Ureter (tissue), 1 donor: ENCODE measurements around the gene PTPRT. TPM values are rescaled to one million over a fixed set of nuclear protein-coding genes. Genes with fewer than 3 reads are reported as not detected.
"Not testable (repeated sequence)": the region's sequence is repeated elsewhere in the genome, so short reads cannot be mapped to it uniquely, and the experiment has no call there.

Experiments
- DNase-seq: peaks from one replicate; pipeline ENCODE4 v3.0.0-alpha.2; 2020; ENCODE audit warnings: low spot score
- total RNA-seq: library from RNA; stranded (reverse); gene quantifications from one replicate; pipeline ENCODE4 v1.2.4, GENCODE V29; 2023
- donor health status: DM: yes; HTN: yes; CAD: no.

The PTPRT gene
- total RNA-seq, 1 donor from 2014 or later: 0.10 TPM

DNA sequence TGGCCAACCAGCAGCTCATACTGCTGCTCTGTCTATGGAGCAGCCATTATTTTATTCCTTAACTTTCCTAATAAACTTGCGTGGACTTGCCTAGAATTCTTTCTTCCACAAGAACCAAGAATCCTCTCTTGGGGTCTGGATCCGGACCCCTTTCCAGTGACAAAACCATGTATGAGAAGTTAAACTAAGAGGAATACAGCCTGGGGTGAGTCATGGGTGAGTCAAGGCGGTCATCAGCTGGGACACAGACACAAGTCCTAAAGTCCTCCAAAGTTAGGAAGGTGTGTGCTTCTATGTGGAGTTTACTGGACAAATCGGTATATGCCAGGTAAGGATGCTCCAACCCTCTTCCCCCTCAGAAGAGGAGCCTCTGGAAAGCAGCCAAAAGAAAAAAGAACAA, 881.5 kb downstream of the PTPRT start:
- DNase-seq: no peak

DNA sequence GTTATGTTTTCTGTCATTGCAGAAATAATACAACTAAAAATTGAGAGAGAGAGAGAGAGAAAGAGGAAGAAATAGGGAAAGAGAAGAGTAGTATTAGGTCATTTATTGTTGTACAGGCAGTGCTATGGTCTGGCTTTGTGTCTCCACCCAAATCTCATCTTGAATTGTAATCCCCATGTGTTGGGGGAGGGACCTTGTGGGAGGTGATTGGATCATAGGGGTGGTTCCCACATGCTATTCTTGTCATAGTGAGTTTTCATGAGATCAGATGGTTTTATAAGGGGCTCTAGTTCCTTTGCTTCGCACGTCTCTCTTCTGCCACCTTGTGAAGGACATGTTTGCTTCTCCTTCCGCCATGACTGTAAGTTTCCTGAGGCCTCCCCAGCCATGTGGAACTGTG, 894.1 kb downstream of the PTPRT start:
- no peak for DNase-seq

DNA sequence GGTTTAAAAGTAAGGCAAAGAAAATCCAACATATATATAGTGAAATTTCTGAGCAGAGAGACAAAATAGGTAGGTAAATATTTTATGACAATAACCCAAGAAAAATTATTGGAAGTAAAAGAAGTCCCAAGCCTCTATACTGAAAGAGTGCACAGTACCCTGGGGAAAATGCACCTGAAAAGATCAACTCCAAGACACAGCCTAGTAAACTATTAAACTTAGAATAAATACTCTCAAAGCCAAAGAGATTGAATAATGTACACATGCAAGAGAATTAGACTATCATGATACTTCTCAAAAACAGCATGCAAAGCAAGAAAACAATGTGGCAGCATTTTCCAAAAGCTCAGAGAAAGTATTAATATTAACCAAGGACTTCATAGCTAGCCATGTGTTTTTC, 894.7 kb downstream of the PTPRT start:
- DNase-seq: no peak

DNA sequence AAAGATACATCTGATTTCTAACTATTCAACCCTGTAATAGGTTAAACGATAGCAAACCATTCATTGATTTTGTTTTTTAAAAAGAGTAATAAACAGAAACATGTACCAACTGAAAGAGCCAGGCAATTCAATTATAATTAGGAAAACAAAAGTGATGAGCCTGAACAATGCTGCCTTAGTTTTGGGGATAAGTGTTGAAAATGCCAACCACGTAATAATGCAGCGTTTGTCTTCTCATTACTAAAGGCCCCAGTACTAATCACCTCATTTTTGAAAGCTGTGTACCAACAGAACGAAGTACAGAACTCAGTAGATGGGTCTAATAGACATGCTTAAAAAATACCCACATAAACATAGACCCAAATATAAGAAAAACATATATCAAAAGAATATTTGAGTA, 907.9 kb downstream of the PTPRT start:
- no peak for DNase-seq

DNA sequence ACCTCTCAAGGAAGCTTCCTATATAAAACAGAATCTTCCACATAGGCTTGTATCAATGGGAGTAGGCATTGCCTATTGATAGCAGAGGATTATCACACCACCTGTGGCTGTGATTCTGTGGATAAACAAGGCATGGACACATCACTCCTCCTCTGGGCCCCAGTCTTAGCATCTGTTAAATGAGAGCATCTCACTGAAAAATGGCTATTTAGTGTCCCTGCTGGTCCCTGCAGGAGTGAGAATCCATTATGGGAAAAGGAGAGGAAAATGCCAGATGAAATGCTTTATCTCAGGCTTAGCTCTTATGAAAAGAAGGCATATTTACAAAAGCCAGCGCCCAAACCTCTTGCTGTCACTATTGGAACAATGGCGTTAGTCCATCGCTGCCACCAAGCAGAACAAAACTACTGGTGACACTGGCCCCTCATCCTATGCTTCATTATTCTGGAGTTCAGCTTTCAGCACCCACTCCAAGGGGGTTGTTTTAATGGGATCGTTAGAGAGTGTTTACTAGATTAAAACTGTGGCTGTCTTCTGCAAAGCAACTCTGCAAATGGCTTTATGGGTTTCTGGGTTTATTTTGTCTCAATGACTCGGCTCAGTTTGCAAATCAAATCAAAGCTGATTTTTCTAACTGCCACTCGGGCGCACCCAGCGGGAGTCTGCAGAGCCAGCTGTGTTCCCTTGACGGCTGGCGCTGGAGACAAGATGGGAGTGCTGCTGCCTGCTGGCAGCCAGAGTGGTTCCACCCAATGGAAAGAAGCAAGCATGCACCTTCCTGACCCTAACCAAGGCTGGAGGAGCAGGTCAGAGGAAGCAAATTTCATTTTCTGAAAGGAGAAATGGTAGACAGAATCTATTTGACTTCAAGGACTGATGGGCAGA, 912.7 kb downstream of the PTPRT start:
- DNase-seq: no peak

DNA sequence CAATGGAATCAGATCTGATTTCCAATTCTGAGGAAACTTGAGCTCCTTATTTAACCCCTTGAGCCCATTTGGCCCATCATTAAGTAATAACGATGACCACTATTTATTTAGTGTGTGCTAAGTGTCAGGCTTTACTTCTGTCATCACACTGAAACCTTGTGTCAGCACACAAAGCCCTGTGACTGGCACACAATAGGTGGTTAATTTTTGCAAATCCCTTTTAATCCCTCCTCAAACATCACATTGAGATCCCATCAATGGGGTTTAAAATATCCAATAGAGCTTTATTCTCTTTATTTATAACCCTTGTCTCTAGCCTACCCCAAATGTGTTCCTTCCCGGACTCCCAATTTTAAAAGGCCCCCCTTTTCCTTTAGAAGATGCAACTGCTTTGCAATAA, 914.7 kb downstream of the PTPRT start:
- DNase-seq: no peak

DNA sequence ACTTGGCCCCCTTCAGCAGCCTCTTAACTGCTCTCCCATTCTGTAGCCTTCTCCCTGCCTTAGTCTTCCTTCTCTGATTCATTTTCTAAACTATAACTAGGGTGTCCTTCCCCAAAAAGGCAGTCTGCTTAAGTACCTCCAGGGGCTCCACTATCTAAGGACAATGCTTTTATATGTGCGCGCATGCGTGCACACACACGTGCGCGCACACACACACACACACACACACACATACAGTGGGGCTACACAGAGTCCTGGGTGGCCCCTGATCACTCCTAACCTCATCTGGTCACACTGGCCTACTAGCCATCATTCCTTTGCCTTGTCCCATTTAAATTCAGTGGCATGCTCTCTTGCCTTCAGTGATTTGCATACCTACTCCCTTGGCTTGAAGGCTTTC, 917.2 kb downstream of the PTPRT start:
- DNase-seq: no peak

DNA sequence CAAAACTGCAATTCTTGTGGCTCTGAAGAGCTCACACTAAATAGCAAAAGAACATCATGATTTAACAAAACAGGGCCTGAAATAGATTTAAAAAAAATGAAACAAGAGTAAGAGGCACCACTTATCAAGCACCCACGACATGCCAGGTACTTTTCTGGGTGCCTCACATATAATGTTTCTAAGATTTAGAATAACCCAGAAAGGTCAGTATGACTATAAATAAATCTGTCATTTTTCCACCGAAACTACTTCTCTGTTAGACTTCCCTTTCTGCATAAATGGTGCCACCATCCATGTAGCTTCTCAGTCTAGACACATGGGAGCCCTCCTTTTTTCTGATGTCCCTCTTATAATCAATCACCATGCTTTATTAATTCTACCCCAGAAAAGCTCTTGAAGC, 919.2 kb downstream of the PTPRT start:
- DNase-seq: no peak

DNA sequence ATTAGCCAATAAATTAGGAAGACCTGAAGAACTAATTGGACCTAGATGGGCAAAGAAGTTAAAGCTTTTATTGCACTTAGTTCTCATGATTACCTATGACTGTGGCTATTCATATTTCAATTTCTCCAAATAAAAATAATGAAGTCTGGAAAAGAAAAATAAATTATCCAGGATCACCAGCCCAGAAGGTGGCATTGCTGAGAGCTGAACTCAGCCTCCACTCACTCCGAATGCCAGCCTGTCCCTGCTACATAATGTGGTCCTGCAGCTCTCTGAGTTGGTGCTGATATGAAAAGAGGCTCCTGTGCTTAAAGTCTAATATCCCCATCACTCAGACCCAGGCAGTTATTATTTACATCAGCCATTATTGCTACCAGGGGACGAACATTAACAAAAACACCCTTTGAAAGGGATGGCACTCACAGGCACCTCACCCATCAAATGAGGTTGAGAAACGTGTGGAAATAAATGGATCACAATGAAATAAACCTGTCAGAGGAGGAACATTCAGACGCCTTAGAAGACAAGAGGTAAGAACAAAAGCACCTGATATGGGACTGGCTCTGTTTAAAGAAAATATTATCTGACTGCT, 921.8 kb downstream of the PTPRT start:
- no peak for DNase-seq

DNA sequence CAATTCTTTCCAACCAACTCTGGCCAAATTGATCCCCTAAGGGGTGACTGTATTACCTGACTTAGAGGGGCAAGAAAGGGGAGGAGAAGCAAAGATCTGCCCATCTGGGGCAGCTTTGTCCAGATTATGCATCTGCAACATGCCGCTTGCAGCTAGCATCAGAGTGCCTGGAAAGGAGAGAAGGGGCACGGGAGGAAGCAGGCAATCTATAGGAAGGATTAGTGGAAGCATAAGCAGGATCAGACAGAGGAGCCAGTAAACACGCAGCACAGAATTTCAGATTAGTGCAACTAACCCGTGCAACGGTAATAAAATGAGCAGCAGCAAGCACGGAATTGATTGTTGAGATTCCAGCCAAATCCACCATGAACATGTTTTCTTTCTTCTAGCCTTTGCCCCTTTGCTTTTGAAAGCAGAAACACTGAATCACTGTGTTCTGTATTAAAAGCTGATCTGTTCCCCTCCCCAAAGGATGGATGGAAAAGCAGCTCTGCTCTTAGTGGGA, 927.9 kb downstream of the PTPRT start:
- no peak for DNase-seq

DNA sequence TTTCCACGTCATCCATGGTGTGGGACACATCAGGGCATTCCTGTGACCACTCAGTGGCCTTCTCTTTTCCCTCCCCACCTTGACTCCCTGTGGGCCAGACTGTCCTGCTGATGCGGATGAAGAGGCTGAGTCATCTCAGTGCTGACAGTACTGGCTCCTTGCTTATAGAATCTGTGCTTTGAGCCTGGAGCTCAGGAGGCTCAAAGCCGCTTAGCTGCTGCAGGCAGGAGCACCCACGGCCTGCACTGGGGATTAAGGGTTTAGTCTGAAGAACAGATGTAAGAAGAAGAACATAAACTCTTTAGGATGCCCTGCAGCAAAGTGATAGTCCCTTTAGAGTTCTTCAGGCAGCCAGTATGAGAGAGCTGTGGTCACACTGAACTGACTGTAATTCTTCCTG, 929.5 kb downstream of the PTPRT start:
- DNase-seq: no peak

DNA sequence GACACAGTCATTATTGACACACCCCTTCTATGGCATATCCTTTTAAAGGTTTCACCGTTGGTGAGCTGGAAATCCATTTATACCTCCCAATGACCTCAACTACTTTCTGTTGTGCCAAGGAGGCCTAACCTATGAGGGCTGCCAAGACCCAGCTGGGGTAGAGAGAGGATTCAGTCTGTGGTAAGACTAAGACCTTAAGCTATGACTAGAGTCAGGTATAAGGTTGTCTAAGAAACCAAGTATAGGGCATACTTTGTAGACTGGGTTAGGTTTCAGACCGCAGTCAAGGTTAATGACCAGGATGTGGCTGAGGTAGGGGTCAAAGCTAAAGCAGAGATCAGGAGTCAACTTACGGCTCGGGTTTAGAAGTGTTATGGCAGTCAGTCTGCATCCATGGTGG, 930.3 kb downstream of the PTPRT start:
- DNase-seq: no peak

DNA sequence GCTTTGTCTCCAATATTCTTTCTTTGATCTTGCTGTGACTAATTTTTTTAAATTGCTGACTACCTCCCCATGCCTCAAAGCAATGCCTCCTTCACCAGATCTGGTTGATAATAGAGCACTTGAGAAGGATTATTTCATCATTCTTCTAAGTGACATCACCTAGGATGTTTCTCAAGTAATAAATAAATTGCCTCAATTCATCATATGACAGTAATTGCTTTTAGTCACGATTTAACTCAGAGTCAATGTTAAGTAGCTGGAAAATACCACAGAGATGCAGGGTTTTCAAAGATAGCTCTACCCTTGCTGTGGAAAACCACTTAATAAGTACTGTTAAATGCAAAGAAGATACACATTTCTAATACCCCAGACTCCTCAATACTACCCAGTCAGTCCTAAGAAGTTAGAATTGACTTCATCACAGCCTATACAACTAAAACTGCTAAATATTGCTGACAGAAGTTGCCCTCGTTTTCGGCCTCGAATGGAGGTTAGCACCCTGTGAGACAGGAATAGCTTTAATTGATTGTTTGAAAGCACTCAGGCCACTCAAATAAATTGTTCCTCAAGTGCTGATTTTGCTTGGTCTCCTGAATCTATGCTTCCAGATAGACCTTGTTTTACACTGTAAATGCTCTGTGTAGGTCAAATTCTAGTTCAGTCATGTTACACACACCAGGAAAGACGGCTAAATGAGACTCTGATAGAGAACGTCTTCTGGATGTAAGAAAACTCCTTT, 931.0 kb downstream of the PTPRT start:
- DNase-seq: no peak

DNA sequence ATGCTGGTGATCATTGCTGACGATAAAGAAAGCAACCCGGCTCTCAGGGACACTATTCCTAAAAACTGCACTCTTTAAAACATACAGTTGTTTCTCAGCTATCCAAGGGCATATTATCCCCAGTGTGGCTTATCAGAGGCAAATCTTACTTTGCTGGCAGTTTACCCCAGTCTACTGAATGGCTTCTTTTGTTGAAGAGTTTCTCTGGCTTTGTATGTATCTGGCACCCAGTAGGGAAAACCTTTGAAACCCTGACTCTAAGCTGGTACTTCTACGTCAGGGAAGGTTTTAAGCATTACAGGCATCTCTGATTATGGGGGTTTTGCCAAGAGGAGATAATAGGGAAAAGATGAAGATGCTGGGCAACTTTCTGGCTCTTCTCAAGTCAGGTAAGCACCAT, 933.9 kb downstream of the PTPRT start:
- DNase-seq: no peak

DNA sequence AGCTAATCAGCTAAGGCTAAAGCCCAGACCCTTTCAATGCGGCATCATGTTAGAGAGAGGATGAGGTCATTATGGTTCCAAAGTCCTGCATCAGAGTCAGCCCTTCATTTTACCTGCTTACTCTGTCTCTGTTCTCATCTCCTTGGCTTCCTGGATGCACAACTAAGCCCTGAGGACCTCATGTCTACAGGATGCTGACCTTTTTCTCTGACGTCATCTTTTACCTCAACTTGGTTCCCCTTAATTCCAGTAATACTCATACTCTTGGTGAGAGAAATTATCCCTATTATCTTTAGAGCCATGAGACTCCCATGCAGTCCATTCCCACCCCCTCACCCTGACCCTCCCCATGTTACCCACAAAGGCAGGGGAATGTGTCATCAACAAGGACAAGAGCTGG, 935.0 kb downstream of the PTPRT start:
- no peak for DNase-seq

DNA sequence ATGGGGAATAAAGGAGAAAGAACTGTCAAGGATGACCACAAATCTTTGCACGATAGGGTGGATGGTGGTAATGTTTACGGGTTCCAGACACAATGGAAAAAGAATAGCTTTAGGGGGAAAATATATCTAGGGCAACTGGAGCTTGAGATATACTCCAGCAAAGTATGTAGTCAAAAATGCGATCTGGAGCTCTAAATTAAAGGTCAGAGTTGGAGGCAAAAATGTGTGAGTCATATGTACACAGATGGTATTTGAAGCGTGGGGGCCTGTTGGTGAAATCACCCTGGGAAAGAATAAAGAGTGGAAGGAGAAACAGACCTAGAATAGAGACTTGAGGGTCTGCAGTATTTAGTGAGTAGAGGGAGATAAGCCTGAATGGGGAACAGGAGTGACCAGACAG, 937.6 kb downstream of the PTPRT start:
- no peak for DNase-seq

DNA sequence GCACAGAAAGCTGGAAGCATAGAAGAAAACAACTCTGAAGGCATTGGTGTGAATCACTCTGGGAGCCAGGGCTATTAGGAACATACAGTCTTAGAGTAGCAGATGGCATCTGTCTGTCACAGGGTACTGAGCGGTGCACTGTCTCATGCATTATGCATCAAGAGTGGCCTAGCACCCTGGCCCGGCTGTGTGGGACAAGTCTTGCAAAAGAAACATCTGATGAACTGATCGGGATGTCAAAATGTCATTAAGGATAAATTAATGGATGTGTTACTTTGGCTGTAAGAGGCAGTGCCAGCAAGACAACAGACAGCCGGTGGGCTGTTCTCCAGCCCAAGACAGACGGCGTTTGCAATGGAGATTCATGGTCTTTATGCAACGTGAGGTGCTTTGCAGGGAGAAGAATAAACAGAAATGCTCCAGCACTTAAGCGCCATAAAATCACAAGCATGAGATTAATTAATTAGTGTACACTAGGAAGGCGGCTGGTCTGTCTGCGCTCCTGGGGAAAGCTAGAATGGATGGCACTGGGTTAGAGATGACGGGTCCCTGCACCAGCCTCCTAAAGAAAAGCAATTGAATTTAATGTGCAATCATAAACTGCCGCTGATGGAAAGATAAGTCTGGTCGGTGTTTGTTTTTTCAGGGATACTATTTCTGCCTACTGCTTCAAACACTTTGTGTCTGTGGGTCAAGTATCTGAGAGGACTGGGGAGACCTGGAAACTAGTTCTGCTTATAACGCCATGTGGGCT, 970.9 kb downstream of the PTPRT start:
- no peak for DNase-seq

DNA sequence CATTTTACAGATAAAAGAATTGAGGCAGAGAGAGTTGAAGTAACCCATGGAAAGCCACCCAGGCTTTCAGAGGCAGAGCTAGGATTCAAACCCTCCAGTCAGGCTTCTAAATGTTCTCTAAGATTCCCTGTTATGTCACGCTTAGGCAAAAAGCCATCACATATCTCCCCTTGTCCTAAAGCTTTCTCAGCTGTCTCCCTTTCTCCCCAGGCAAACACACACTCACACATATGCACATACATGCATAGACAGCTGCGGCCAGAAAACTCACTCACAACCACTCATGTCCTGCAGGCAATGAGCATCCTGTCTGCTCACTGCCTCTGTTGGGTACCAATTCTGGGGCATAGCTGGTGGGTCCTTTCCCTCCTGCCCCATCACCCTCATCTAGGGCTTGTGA, 975.6 kb downstream of the PTPRT start:
- no peak for DNase-seq

DNA sequence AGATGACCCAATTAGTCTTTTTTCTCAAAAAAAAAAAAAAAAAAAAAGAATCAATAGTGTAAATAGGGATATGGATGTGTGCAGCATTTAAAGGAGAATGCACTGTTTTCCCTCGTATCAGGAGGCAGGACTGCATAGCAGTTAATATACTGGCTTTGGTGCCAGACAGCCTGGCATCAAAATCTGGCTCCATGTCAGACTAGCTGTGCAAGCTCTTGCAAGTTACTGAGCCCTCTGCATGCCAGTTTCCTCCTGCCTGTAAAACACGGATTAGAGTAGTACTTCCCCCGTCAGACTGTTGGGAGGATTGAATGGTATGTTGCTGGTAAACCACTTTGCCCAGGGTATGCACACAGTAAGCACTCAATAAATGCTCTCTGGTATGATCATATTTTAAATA, 977.3 kb downstream of the PTPRT start:
- no peak for DNase-seq

DNA sequence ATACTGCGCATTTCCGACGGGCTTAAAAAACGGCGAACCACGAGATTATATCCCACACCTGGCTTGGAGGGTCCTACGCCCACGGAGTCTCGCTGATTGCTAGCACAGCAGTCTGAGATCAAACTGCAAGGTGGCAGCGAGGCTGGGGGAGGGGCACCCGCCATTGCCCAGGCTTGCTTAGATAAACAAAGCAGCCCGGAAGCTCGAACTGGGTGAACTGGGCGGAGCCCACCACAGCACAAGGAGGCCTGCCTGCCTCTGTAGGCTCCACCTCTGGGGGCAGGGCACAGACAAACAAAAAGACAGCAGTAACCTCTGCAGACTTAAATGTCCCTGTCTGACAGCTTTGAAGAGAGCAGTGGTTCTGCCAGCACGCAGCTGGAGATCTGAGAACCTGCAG, 983.1 kb downstream of the PTPRT start:
- not testable (repeated sequence) for DNase-seq

DNA sequence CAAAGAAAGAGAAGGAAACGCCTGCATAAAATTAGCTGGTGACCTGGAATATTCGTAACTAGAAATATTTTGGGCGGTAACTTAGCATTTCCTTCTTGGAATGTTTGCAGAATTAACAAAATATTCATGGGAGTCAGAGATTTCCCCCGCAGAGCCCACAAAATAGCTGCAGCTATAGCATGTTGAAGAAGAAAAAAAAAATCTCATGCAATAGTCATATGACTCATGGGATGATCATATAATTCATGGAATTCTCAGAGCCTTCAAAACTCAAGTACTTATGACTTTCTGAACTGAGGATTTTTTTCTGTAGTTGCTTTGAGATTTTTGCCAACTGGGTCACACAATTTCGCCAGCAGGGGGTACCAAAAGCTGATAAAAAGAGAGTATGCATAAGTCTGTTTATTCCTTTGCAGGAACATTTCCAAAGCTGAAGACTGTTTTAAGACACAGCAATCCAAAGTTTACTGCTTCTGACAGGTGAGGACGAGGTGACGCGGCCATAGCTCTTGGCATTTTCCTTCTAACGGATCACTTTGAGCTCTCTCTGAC, 985.5 kb downstream of the PTPRT start:
- no peak for DNase-seq

DNA sequence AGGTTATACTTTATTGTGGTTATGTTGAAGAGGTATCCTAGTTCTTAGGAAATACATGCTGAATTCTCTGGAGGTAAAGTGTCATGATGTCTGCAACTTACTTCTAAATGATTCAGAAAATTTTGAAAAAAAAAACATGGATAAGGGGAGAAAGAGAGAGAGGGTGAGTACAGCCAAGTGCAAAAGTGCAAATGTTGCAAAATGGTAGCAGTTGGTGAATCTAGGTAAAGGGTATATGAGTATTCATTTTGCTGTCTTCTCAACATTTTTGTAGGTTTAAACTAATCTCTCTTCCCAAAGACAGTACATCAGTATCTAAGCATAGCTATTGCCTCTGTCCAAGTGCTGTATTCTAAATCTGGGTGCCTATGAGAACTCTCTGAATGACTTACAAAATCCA, 992.1 kb downstream of the PTPRT start:
- no peak for DNase-seq
